GM18873 (cell line): ENCODE measurements around the gene E2F6.
"Not testable (repeated sequence)": the region's sequence is repeated elsewhere in the genome, so short reads cannot be mapped to it uniquely, and the experiment has no call there.

Experiments used
- ATAC-seq: cut with Tn5 transposase; IDR thresholded peaks from one replicate; pipeline ENCODE4 v1.9.1; 2021; ENCODE audit warnings: mild to moderate bottlenecking, moderate library complexity, moderate number of reproducible peaks; ENCODE audit not compliant: unreplicated experiment, low FRiP score

The E2F6 gene

DNA sequence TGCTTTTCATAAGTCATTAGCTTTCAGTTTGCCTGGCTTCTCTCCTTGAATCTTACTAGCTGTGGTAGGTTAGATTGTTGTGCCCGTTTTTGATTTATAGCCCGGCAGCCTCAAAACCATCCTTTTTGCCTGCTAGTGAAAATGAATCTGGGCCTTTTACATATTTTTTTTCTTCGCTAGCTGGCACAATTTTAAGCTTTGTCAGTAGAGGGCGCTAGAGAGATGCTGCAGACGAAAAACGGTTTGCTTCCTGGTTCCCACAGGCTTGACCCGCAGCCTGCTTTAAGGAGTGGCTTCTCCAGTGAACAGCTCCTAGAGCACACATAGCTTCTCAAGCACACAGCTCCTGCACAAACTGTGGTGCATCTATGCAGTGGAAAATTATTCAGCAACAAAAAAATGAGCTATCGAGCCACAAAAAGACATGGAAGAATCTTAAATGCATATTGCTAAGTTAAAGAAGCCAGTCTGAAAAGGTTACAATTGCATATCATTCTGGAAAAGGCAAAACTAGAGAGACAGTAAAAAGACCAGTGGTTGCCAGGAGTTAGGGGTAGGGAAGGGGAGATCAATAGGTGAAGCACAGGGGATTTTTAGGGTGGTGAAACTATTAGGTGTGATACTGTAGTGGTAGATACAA, 47.9 kb downstream of the E2F6 start:
- ATAC-seq, result no peak

GRCh38 chr2:11416931-11417330, 49.0 kb downstream of the E2F6 start:
- ATAC-seq, result no peak

DNA sequence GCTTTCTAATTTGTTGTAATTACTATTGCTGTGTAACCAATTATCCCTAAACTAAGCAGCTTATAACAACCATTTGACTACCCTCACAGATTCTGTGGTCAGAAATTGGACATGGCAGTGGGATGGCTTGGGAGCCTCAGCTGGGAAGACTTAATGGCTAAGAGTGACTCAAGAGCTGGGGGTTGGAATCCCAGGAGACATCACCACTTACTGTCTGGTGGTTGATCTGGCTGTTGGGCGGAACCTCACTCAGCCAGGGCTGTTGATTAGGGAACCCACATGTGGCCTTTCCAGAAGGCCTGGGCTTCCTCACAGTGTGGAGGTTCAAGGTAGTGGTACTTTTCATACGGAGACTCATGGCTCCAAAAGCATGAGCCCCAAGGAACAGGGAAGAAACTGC, 49.8 kb downstream of the E2F6 start:
- ATAC-seq, result no peak

DNA sequence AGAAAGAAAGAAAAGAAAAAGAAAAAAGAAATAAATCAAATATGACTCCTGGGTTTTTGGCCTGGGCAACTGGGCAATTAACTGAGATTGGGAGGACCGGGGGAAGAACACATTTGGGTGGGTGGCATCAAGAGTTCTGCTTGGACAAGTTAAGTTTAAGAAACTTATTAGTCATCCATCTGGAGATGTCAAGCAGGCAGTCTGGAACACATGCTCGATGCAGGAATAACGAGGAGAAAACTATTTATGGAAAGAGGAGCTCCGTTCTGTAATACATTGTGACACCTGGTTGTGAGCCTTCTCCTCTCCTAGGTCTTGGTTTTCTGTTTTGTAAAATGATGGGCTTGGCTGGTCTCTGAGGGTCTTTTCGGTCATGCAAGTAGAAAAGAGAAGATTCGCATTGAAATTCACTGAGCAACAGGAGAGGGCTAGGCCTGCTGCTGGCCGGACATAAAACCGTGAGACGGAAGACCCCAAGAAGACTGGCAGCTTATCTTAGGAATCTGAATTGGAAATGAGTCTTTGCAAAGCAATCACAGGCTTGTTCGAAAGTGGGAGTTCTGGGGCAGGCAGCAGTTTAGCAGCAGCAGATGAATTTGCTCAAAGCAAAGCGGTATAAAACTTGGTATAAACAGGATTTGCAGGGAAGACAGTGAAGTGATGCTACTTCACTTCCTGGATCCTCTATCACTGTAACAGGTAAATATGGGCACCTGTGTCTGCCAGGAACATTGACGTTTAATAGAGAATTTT, 51.4 kb downstream of the E2F6 start:
- no peak for ATAC-seq

DNA sequence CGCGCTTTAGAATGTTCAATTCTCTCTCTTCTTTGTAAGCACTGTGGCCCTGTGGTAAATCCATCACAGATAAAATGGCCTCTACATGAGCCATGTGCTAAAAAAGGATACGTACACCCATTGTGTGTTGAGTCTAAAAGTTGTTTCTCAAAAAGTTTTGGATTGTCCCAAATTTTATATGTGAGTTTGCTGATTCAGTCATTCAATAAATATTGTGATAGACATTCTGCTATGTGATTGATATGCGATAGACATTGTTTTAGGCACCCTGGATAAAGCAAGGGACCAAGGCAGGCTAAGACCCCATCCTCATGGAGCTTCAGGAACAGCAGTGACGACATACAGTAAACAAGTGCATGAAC, 53.5 kb downstream of the E2F6 start:
- no peak for ATAC-seq

- no peak for ATAC-seq
Measured at GRCh38 chr2:11411768-11412448, 54.1 kb downstream of the E2F6 start.

DNA sequence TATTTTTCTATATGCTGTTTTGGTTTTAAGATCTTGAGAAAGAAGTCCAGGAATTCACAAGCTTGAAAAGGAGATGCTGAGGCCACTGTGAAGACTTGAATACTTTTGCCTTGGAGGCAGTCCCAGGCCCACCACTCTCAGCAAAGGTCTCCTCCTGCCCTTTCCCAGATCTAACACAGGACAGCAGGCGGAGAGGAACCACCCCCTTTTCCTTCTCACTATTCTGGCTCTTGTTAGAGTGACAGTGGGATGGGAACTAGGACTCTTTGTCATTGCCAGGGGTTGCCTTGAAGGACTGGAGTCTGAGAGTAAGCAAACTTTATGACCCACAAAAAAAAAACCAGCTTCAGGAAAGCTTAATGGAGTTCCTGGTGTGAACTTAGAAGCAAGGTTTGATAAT, 54.7 kb downstream of the E2F6 start:
- ATAC-seq, result no peak

GRCh38 chr2:11410101-11410500, 55.9 kb downstream of the E2F6 start:
- no peak for ATAC-seq

DNA sequence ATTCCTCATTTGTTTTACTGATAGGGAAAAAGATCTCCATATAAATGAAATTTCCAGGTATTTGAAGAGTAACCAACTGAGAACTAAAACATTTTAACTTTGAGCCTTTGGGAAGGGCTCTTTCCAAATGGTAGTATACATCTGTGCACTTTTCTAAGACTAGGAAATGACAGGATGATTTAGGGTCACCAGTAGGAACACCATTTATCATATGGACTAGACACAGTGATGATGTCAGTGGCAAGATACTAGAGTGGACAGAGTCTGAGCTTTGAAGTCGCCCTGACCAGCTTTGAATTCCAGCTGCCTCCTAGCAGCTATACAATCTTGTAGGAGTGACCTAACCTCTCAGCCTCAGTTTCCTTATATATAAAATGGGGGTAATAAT, 56.4 kb downstream of the E2F6 start:
- ATAC-seq, result no peak

- ATAC-seq, result no peak
Measured at GRCh38 chr2:11408959-11409571, 56.9 kb downstream of the E2F6 start.

GRCh38 chr2:11407413-11407812, 58.5 kb downstream of the E2F6 start:
- ATAC-seq, result no peak

DNA sequence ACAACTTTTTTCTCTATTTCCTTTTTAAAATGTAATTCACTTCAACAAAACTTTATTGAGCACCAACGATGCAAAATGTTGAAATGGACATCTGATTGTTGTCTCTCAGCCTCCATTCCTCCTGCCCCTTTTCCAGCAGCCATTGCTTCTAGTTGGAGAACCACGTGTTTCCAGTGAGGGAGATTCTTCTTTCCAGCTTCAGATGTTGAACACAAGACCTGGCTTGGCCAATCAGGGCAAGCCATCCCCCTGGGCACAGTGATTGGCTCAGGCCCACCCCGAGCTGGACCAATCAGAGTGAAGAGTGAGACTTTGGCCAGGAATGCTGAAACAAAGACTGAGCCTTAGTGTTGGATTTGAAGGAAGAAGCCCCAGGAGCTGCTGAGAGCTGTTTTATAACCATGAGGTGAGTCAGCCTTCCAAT, 59.0 kb downstream of the E2F6 start:
- no peak for ATAC-seq

GRCh38 chr2:11406267-11406957, 59.5 kb downstream of the E2F6 start:
- no peak for ATAC-seq

GRCh38 chr2:11405599-11406266, 60.2 kb downstream of the E2F6 start:
- ATAC-seq, result no peak

- not testable (repeated sequence) for ATAC-seq
Measured at GRCh38 chr2:11405074-11405406, 60.9 kb downstream of the E2F6 start.

DNA sequence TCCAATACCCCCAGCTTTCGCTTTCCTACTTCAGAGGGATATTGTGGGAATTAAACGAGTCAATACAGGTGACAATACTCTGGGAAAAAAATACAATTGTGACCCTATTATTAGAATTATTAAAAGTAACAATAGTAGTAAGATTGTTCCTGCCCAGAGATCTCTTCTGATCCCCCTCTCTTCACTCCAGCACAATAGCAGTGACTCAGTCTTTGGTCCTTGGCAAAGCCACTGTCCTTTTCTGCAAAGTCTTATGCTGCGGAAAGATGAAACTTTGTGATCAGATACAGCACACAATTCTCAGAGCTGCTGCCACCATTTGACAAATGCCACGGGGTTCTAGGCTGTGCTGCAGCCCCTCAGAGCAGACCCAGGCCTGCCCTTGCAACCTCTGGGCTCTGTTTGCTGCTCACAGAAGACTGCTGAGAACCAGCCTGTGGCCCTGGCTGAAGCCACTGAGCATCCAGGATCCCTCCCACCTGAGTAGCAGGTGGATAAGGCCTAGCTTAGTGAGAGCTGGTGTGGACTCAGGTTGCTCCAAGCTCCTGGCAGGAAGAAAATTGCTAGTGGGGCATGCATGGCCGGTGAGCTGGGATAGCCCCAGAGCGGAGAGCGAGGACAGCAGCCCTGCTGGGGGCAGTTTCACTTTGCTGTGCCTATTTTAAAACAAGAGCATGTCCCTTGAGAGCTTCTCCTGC, 61.4 kb downstream of the E2F6 start:
- no peak for ATAC-seq

DNA sequence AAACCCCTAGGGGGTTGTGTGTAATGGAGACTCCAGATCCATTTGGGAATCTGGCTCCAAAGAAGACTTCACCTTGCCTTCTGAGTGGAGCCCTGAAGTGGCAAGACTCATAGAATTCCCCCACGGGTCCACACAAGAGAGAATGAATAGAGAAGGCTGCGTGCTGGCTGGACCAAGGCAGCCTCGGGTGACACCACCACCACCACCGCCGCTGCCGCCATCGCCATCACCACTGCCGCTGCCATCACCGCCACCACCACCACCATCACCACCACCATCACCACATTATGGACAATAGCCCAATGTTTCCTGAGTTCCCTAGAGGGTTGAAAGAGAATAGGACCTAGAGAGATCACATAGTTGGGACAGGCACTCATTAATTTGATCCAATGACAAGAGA, 63.5 kb downstream of the E2F6 start:
- no peak for ATAC-seq

GRCh38 chr2:11399438-11399762, 66.6 kb downstream of the E2F6 start:
- no peak for ATAC-seq

DNA sequence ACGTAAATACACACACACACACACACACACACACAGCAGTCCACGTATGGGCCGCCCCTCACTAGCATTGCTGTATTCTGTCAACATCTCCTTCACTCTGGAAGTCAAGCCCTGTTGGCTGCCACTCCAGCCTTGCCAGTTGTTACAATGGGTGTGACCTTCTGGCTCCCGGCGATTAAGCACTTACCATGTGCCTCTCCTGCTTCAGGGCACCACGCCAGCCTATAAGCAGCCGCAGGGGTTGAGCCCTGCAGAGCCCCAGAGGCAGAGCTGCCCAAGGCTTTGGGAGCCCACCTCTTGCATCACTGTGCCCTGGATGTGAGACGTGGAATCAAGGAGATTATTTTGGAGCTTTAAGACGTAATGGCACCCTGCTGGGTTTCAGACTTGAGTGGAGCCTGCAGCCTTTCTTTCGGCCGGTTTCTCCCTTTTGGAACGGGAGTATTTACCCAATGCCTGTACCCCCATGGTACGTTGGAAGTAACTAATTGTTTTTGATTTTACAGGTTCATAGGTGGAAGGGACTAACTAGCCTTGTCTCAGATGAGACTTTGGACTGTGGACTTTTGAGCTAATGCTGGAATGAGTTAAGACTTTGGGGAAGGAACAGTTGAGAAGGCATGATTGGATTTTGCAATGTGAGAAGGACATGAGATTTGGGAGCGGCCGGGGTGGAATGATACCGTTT, 67.1 kb downstream of the E2F6 start:
- no peak for ATAC-seq
